ENCODE measurements around the gene UBE4B. TPM values are rescaled to one million over a fixed set of nuclear protein-coding genes. Genes with fewer than 3 reads are reported as not detected.

UBE4B gene
- total and polyA plus RNA-seq, 2 of the 13 experiments (the other 11 are each of a cell fraction or from before 2014, with no cell fraction given) = 15.2 to 24.8 TPM

GRCh38 chr1:10170239-10170574, 137.4 kb downstream of the UBE4B start:
- POLR2A ChIA-PET = interaction anchor here (0.9 kb wide), 1 partner anchor 39 kb away, joined by 3 read pairs; no protein-coding TSS in a partner anchor
- peak; percentile 36 for FAIRE-seq
- H3K36me3 ChIP-seq (replicated peaks in 1 of 2; ENCODE audit: control insufficient read depth in 1 of 2, insufficient read depth in 2 of 2, low read length in 2 of 2) = peaks cover 1 to 11% of the 10 kb centered on the region in 2 experiments; a peak in 3 of 5 replicates
- H3K4me3 ChIP-seq (replicated peaks in 1 of 3; ENCODE audit: insufficient read depth in 1 of 3, low read depth in 2 of 3, low read length in 3 of 3) = peak overlapping the region in 1 of 3 experiments; percentile 7; a peak in 1 of 6 replicates
- peak overlapping the region; percentile 52 for H3K9ac ChIP-seq (ENCODE audit: insufficient read depth, low read depth, low read length)
- TF ChIP-seq SRF (IDR thresholded peaks at IDR 0.05; ENCODE audit: low read depth, low read length) (peak; percentile 39; the same call in 1 of the 2 replicates), TMF1 (CRISPR knock-in tag; IDR thresholded peaks at IDR 0.05; ENCODE audit: low read depth) (no peak)
- H3K4me2 ChIP-seq (ENCODE audit: low read depth, low read length) = peak overlapping the region; percentile 77
- no peaks in the 10 kb centered on the region for H4K20me1 ChIP-seq (ENCODE audit: insufficient read depth, low read length)
- CTCF ChIA-PET (ENCODE audit: low intra/inter-chr PET ratio, low total read pairs) = no interaction called here
- ATAC-seq = no peak
- H3K4me1 ChIP-seq (ENCODE audit: insufficient read depth, low read length) = peaks cover 53% of the 10 kb centered on the region
- intact Hi-C loops (cut with micrococcal nuclease; ENCODE audit: unreplicated experiment) (loop anchor here (5.0 kb wide), 1 partner anchor 42 kb away; the partner anchor contains the start of gene KIF1B), in situ Hi-C loops (cut with HindIII; ENCODE audit: extremely low pct_ligation_motif_present, low pct_unique_long_range_greater_than_20kb) (no loop called here)
- no peaks in the 10 kb centered on the region for H3K9me3 ChIP-seq (ENCODE audit: low read length)
- 62% methylated on average over 2 of the region's 2 CpGs for WGBS (ENCODE audit: low lambda C conversion rate)
- H3K27ac ChIP-seq (ENCODE audit: extremely low read length, insufficient read depth, low read length) = peak overlapping the region; percentile 92
- peaks cover 15% of the 10 kb centered on the region for H3K79me2 ChIP-seq (ENCODE audit: insufficient read depth, low read length)
- no peaks in the 10 kb centered on the region for H3K27me3 ChIP-seq (ENCODE audit: control insufficient read depth in 1 of 2, insufficient read depth in 2 of 2, low read length in 2 of 2)
- H2AFZ ChIP-seq (ENCODE audit: low read length) = no peak overlapping the region
- BruUV-seq (replicated peaks) = no TSS peak
- no peak for DNase-seq (ENCODE audit: low spot score)

GRCh38 chr1:10171105-10171767, 138.5 kb downstream of the UBE4B start:
- in situ Hi-C loops (cut with HindIII; ENCODE audit: extremely low pct_ligation_motif_present, low pct_unique_long_range_greater_than_20kb) (no loop called here), intact Hi-C loops (cut with micrococcal nuclease; ENCODE audit: unreplicated experiment) (loop anchor here (5.0 kb wide), 1 partner anchor 41 kb away; the partner anchor contains the start of gene KIF1B)
- ATAC-seq = peak; percentile 77
- H3K9ac ChIP-seq (ENCODE audit: insufficient read depth, low read depth, low read length) = peak overlapping the region; percentile 77
- CTCF ChIA-PET (ENCODE audit: low intra/inter-chr PET ratio, low total read pairs) = no interaction called here
- peak; percentile 89 for DNase-seq (ENCODE audit: low spot score)
- H4K20me1 ChIP-seq (ENCODE audit: insufficient read depth, low read length) = no peaks in the 10 kb centered on the region
- no peaks in the 10 kb centered on the region for H3K9me3 ChIP-seq (ENCODE audit: low read length)
- BruUV-seq (replicated peaks) = TSS peak; percentile 72
- H3K27ac ChIP-seq (ENCODE audit: extremely low read length, insufficient read depth, low read length) = peak overlapping the region; percentile 92
- H3K4me2 ChIP-seq (ENCODE audit: low read depth, low read length) = peak overlapping the region; percentile 77
- no peak overlapping the region for H2AFZ ChIP-seq (ENCODE audit: low read length)
- 4% methylated on average over 16 of the region's 16 CpGs for WGBS (ENCODE audit: low lambda C conversion rate)
- H3K4me1 ChIP-seq (ENCODE audit: insufficient read depth, low read length) = peaks cover 53% of the 10 kb centered on the region
- peak overlapping the region; percentile 44 to 62 (median 50); a peak in 5 of 6 replicates for H3K4me3 ChIP-seq (replicated peaks in 1 of 3; ENCODE audit: insufficient read depth in 1 of 3, low read depth in 2 of 3, low read length in 3 of 3)
- H3K79me2 ChIP-seq (ENCODE audit: insufficient read depth, low read length) = peaks cover 20% of the 10 kb centered on the region
- POLR2A ChIA-PET = interaction anchor here (0.9 to 1.1 kb wide), 4 partner anchors 38 to 115 kb away, joined by 3 to 5 read pairs (median 4); no protein-coding TSS in a partner anchor
- FAIRE-seq = peak; percentile 97
- no peaks in the 10 kb centered on the region for H3K27me3 ChIP-seq (ENCODE audit: control insufficient read depth in 1 of 2, insufficient read depth in 2 of 2, low read length in 2 of 2)
- peaks cover 1 to 11% of the 10 kb centered on the region in 2 experiments; a peak in 3 of 5 replicates for H3K36me3 ChIP-seq (replicated peaks in 1 of 2; ENCODE audit: control insufficient read depth in 1 of 2, insufficient read depth in 2 of 2, low read length in 2 of 2)
- 0 out of 2 replicates have a peak, but pooled peaks have one; percentile 36 for TF ChIP-seq RARG (CRISPR knock-in tag; IDR thresholded peaks at IDR 0.05; ENCODE audit: low read depth)
- TF ChIP-seq KLF16 (CRISPR knock-in tag; IDR thresholded peaks at IDR 0.05) = peak in 1 of 2 experiments; percentile 86; a peak in 1 of 4 replicates
- no peak for TF ChIP-seq ZNF7 (CRISPR knock-in tag; IDR thresholded peaks at IDR 0.05)
- TF ChIP-seq ZNF296 (CRISPR knock-in tag; conservative IDR thresholded peaks at IDR 0.05) = peak; percentile 76; the same call in 1 of the 2 replicates
- peak; percentile 78 for TF ChIP-seq FOXO1 (CRISPR knock-in tag; IDR thresholded peaks at IDR 0.05)
- TF ChIP-seq ZNF766 (CRISPR knock-in tag; IDR thresholded peaks at IDR 0.05; ENCODE audit: borderline replicate concordance) = 0 out of 2 replicates have a peak, but pooled peaks have one; percentile 29
- peak; percentile 57 for TF ChIP-seq YY1 (IDR thresholded peaks at IDR 0.05; ENCODE audit: insufficient read depth, insufficient replicate concordance, low read depth, low read length)
- peak; percentile 68 for TF ChIP-seq NFIC (IDR thresholded peaks at IDR 0.05; ENCODE audit: low read length)
- TF ChIP-seq ELF3 (CRISPR knock-in tag; IDR thresholded peaks at IDR 0.05) = peak; percentile 72
- TF ChIP-seq REST (IDR thresholded peaks at IDR 0.05; ENCODE audit: borderline replicate concordance in 1 of 2, low read depth in 1 of 2, low read length in 2 of 2) = no peak
- TF ChIP-seq TBX2 (CRISPR knock-in tag; IDR thresholded peaks at IDR 0.05; ENCODE audit: borderline replicate concordance) = peak; percentile 92; the same call in 1 of the 2 replicates

Measured in HepG2 (cell line).